Measurements from ENCODE around the gene ANO3.
"Not testable (repeated sequence)": the region's sequence is repeated elsewhere in the genome, so short reads cannot be mapped to it uniquely, and the experiment has no call there.

The ANO3 gene

GRCh38 chr11:26331911-26332571 is at the start of gene ANO3:
Gene ANO3 (plus strand): TSS chr11:26332130. CDS start chr11:26332276, 146 bp downstream.
- DNase-seq = no peak

- no peak for DNase-seq
Observed at GRCh38 chr11:26283852-26284408, 48.0 kb upstream of the ANO3 start.

- no peak for DNase-seq
Observed at GRCh38 chr11:26285608-26286007, 46.3 kb upstream of the ANO3 start.

GRCh38 chr11:26286472-26287066 is 45.4 kb upstream of the ANO3 start:
- DNase-seq = no peak

- no peak for DNase-seq
Observed at GRCh38 chr11:26287067-26287518, 44.8 kb upstream of the ANO3 start.

- no peak for DNase-seq
Observed at GRCh38 chr11:26297189-26297975, 34.5 kb upstream of the ANO3 start.

- not testable (repeated sequence) for DNase-seq
Observed at GRCh38 chr11:26316372-26316771, 15.6 kb upstream of the ANO3 start.

GRCh38 chr11:26319906-26320305 is 12.0 kb upstream of the ANO3 start:
- no peak for DNase-seq

GRCh38 chr11:26321516-26321915 is 10.4 kb upstream of the ANO3 start:
- DNase-seq = no peak

- DNase-seq = no peak
Observed at GRCh38 chr11:26322335-26323067, 9.4 kb upstream of the ANO3 start.

- DNase-seq = no peak
Observed at GRCh38 chr11:26323837-26324236, 8.1 kb upstream of the ANO3 start.

GRCh38 chr11:26324270-26324669 is 7.7 kb upstream of the ANO3 start:
- DNase-seq = no peak

- DNase-seq = no peak
Observed at GRCh38 chr11:26326793-26327400, 5.0 kb upstream of the ANO3 start.

GRCh38 chr11:26329206-26329605 is 2.7 kb upstream of the ANO3 start:
- no peak for DNase-seq

- no peak for DNase-seq
Observed at GRCh38 chr11:26330262-26330661, 1.7 kb upstream of the ANO3 start.

- no peak for DNase-seq
Observed at GRCh38 chr11:26332572-26332915, 614 bp downstream of the ANO3 start.

- no peak for DNase-seq
Observed at GRCh38 chr11:26333906-26334305, 2.0 kb downstream of the ANO3 start.

- DNase-seq = no peak
Observed at GRCh38 chr11:26335903-26336302, 4.0 kb downstream of the ANO3 start.

GRCh38 chr11:26344647-26345046 is 12.7 kb downstream of the ANO3 start:
- DNase-seq = no peak

- no peak for DNase-seq
Observed at GRCh38 chr11:26348776-26349175, 16.8 kb downstream of the ANO3 start.

- DNase-seq = no peak
Observed at GRCh38 chr11:26350002-26350401, 18.1 kb downstream of the ANO3 start.

- no peak for DNase-seq
Observed at GRCh38 chr11:26353010-26353409, 21.1 kb downstream of the ANO3 start.

GRCh38 chr11:26359055-26359454 is 27.1 kb downstream of the ANO3 start:
- no peak for DNase-seq

Measured in cerebellar nuclear complex (tissue), 1 donor.